Kidney capillary endothelial cell (primary cell): Measurements from ENCODE around the gene CIPC.
A peak's percentile ranks its signal among the peaks of the same experiment; 100 is the strongest.

Experiments used
- DNase-seq: peaks from one replicate; pipeline ENCODE4 v3.0.0-alpha.2; 2018; ENCODE audit warnings: low spot score

The CIPC gene

GRCh38 chr14:77126461-77126990 is 28.5 kb downstream of the CIPC start:
- no peak for DNase-seq

GRCh38 chr14:77128414-77128891 is 30.4 kb downstream of the CIPC start:
- DNase-seq, result no peak

GRCh38 chr14:77130386-77130785 is 32.3 kb downstream of the CIPC start:
- DNase-seq, result no peak

GRCh38 chr14:77131206-77131605 is 33.1 kb downstream of the CIPC start:
- DNase-seq, result no peak

- DNase-seq, result no peak
These were observed 33.9 kb downstream of the CIPC start for GRCh38 chr14:77131871-77132486.

GRCh38 chr14:77133720-77134338 is 35.8 kb downstream of the CIPC start:
- peak; percentile 48 for DNase-seq

- DNase-seq, result no peak
These were observed 41.0 kb downstream of the CIPC start for GRCh38 chr14:77139022-77139421.

GRCh38 chr14:77139540-77140358 is 41.7 kb downstream of the CIPC start:
- peak; percentile 18 for DNase-seq

GRCh38 chr14:77140359-77141213 is 42.5 kb downstream of the CIPC start:
- DNase-seq, result no peak

GRCh38 chr14:77141214-77142004 is 43.4 kb downstream of the CIPC start, which contains the start of gene ZDHHC22:
TSS of gene ZDHHC22 (minus strand) at chr14:77141791. CDS start at chr14:77139738, 2,053 bp downstream.
- DNase-seq, result peak; percentile 45

- no peak for DNase-seq
These were observed 44.1 kb downstream of the CIPC start for GRCh38 chr14:77142005-77142800.

GRCh38 chr14:77143071-77143470 is 45.0 kb downstream of the CIPC start:
- no peak for DNase-seq

GRCh38 chr14:77144412-77145115 is 46.5 kb downstream of the CIPC start:
- DNase-seq, result no peak

GRCh38 chr14:77145975-77146740 is 48.1 kb downstream of the CIPC start:
- DNase-seq, result no peak

- DNase-seq, result no peak
These were observed 50.6 kb downstream of the CIPC start for GRCh38 chr14:77148510-77149231.

GRCh38 chr14:77151245-77151644 is 53.2 kb downstream of the CIPC start:
- peak; percentile 42 for DNase-seq

- DNase-seq, result peak; percentile 22
These were observed 54.0 kb downstream of the CIPC start for GRCh38 chr14:77151918-77152588.
